GM23338 (cell line): ENCODE data around the gene RMND5A. TPM values are rescaled to one million over a fixed set of nuclear protein-coding genes. Genes with fewer than 3 reads are reported as not detected.

Experiments
- ATAC-seq: fragments of 200-7000 bp; cut with Tn5 transposase; 3 replicates; pipeline ENCODE4 v1.9.1; 2020
- DNase-seq: peaks from one replicate; pipeline ENCODE4 v3.0.0-alpha.2; 2015; ENCODE audit warnings: low spot score
- H2AFZ ChIP-seq: fragments of 200-600 bp; sonication (generic); 2 replicates; pipeline ENCODE4 v1.8.0; 2016; ENCODE audit warnings: antibody characterized with exemption, mild to moderate bottlenecking, moderate library complexity
- H3F3A ChIP-seq: fragments of 200-600 bp; sonication (generic); replicated peaks from 2 replicates; pipeline ENCODE4 v1.8.0; 2017; ENCODE audit warnings: antibody characterized with exemption, mixed run types, low read depth
- H3K27ac ChIP-seq: fragments of 200-600 bp; sonication (generic); 2 replicates; pipeline ENCODE4 v1.6.1; 2016; ENCODE audit warnings: low read depth
- H3K27me3 ChIP-seq: fragments of 200-600 bp; sonication (generic); 2 replicates; pipeline ENCODE4 v1.8.0; 2016; ENCODE audit warnings: mild to moderate bottlenecking, mixed run types, moderate library complexity; ENCODE audit not compliant: insufficient read depth
- H3K36me3 ChIP-seq: fragments of 200-600 bp; sonication (generic); 2 replicates; pipeline ENCODE4 v1.8.0; 2016; ENCODE audit warnings: mild to moderate bottlenecking; ENCODE audit not compliant: insufficient read depth
- H3K4me1 ChIP-seq: fragments of 200-600 bp; sonication (generic); 2 replicates; pipeline ENCODE4 v1.8.0; 2016; ENCODE audit warnings: mild to moderate bottlenecking, moderate library complexity; ENCODE audit not compliant: insufficient read depth
- H3K4me2 ChIP-seq: fragments of 200-600 bp; sonication (generic); 2 replicates; pipeline ENCODE4 v1.7.1; 2017; ENCODE audit warnings: mixed run types
- H3K4me3 ChIP-seq: fragments of 200-600 bp; sonication (generic); 2 replicates; pipeline ENCODE4 v1.6.1; 2016; ENCODE audit warnings: mixed run types
- H3K79me2 ChIP-seq: fragments of 200-600 bp; sonication (generic); replicated peaks from 2 replicates; pipeline ENCODE4 v1.8.0; 2017; ENCODE audit warnings: mild to moderate bottlenecking; ENCODE audit not compliant: insufficient read depth
- H3K9me2 ChIP-seq: fragments of 200-600 bp; sonication (generic); 2 replicates; pipeline ENCODE4 v1.8.0; 2017; ENCODE audit not compliant: insufficient read depth
- H4K20me1 ChIP-seq: fragments of 200-600 bp; sonication (generic); replicated peaks from 2 replicates; pipeline ENCODE4 v1.8.0; 2017; ENCODE audit warnings: mild to moderate bottlenecking; ENCODE audit not compliant: insufficient read depth
- H3K27ac Mint-ChIP-seq: 2 replicates; pipeline ENCODE4 v1.8.0; 2020; ENCODE audit warnings: inconsistent platforms, mild to moderate bottlenecking, moderate library complexity, mixed read lengths
- H3K27me3 Mint-ChIP-seq: 3 replicates; pipeline ENCODE4 v1.8.0; 2022; ENCODE audit warnings: low read depth, mild to moderate bottlenecking, moderate library complexity, mixed read lengths, inconsistent platforms; ENCODE audit not compliant: insufficient read depth, poor library complexity
- H3K36me3 Mint-ChIP-seq: 3 replicates; pipeline ENCODE4 v1.8.0; 2021; ENCODE audit warnings: low read depth, mild to moderate bottlenecking, inconsistent platforms, moderate library complexity, mixed read lengths
- H3K4me1 Mint-ChIP-seq: 3 replicates; pipeline ENCODE4 v1.8.0; 2020; ENCODE audit warnings: mild to moderate bottlenecking, inconsistent platforms, mixed read lengths
- H3K4me3 Mint-ChIP-seq: 3 replicates; pipeline ENCODE4 v1.8.0; 2021; ENCODE audit warnings: moderate library complexity, mild to moderate bottlenecking, inconsistent platforms, mixed read lengths
- H3K9me3 Mint-ChIP-seq: 3 replicates; pipeline ENCODE4 v1.8.0; 2020; ENCODE audit warnings: moderate library complexity, mild to moderate bottlenecking, inconsistent platforms, mixed read lengths
- EZH2 ChIP-seq: fragments of 200-600 bp; sonication (generic); IDR thresholded peaks from one replicate; pipeline ENCODE4 v1.8.0; 2017; ENCODE audit warnings: antibody characterized with exemption, mild to moderate bottlenecking, low read depth; ENCODE audit not compliant: unreplicated experiment
- EZH2phosphoT487 ChIP-seq: fragments of 200-600 bp; sonication (generic); IDR thresholded peaks from one replicate; pipeline ENCODE4 v1.8.1; 2018; ENCODE audit warnings: antibody characterized with exemption; ENCODE audit not compliant: unreplicated experiment
- JUNB ChIP-seq: IDR thresholded peaks from one replicate; pipeline ENCODE4 v1.6.1; 2016; ENCODE audit warnings: antibody characterized with exemption; ENCODE audit not compliant: unreplicated experiment
- NANOG ChIP-seq: IDR thresholded peaks from 2 replicates; pipeline ENCODE4 v1.6.1; 2016; ENCODE audit warnings: antibody characterized with exemption, borderline replicate concordance
- STAT1 ChIP-seq: IDR thresholded peaks from one replicate; pipeline ENCODE4 v1.6.1; 2016; ENCODE audit warnings: antibody characterized with exemption; ENCODE audit not compliant: unreplicated experiment
- ZNF114 ChIP-seq: fragments of 250-450 bp; sonication (Bioruptor Pico); IDR thresholded peaks from 2 replicates; pipeline ENCODE4 v1.5.0; 2020; ENCODE audit warnings: mild to moderate bottlenecking, moderate library complexity
- ZNF331 ChIP-seq: fragments of 250-450 bp; sonication (Bioruptor Pico); IDR thresholded peaks from 2 replicates; pipeline ENCODE4 v1.5.0; 2020; ENCODE audit warnings: low read depth, mild to moderate bottlenecking, moderate library complexity
- polyA plus RNA-seq: library from polyadenylated mRNA; unstranded; fragments of >200 nt; fragmentation: Nextera tagmentation; extraction: Ambion mirVana; gene quantifications from 2 replicates; pipeline ENCODE4 v1.2.1, GENCODE V29; 2016
- total RNA-seq: library from RNA; depleted of rRNA; stranded (reverse); fragments of >200 nt; shearing (Covaris generic); gene quantifications from 2 replicates; pipeline ENCODE4 v1.2.3, GENCODE V29; 2014
- TF ChIP-seq, protein P1 (sequence below): fragments of 250-450 bp; sonication (Bioruptor Pico); IDR thresholded peaks from 2 replicates; pipeline ENCODE4 v1.5.0; 2020; ENCODE audit warnings: mild to moderate bottlenecking, moderate library complexity
- TF ChIP-seq, protein P2 (sequence below): IDR thresholded peaks from 2 replicates; pipeline ENCODE4 v1.6.1; 2016; ENCODE audit warnings: antibody characterized with exemption
- TF ChIP-seq, protein P3 (sequence below), 2 experiments: fragments of 200-600 bp in 1 of 2; sonication (generic) in 1 of 2; conservative IDR thresholded peaks; 2 replicates each; pipeline versions ENCODE4 v1.5.1 to v1.6.1; 2016 to 2017; ENCODE audit warnings: antibody characterized with exemption in 2 of 2, low read depth in 2 of 2, mild to moderate bottlenecking in 2 of 2, moderate library complexity in 1 of 2

RMND5A gene
- total and polyA plus RNA-seq, 2 experiments from 2014 or later: 24.0 to 87.9 TPM

DNA sequence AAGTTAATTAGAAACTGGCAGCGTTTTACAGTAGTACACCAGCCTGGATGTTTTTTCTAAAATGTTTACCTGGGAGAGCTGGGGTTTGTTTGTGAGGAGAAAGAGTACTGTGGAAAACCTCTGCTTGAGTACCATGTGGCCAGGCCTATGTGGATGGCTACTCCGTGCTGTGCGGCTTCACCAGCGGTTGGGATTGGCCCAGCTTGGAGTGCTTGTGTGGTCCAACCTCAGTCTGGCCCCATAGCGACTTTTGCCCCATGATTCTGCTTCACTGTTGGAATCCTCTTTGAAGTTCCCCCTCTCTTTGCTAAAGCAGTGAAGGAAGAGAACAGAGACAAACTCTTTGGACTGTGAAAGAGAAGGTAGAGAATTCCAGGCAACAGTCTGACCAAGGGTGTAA, 54.8 kb downstream of the RMND5A start (continued):
- TF ChIP-seq EZH2phosphoT487: no peak

DNA sequence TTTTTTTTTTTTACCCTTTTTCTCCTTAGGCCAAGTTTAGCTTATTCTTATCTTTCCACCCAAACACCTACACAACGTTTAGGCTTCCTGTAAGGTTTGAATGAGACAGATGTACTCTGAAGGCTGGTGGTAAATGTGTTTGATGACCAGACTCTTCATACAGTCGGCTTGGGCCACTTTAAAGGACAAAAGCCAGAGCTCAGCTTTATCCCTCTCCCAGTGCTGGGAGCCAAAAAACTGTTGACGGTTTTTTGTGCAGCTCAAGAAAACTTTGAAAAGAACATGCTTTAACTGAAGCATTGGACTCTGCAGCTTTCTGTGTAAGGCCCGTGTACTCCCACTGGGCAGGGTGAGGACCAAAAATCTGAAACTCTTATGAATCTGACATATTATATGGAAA, 55.2 kb downstream of the RMND5A start:
- no peaks in the 10 kb centered on the region for H3K4me1 ChIP-seq
- peaks cover 23% of the 10 kb centered on the region; the same call in 1 of the 2 replicates for H3K36me3 ChIP-seq
- H3K9me2 ChIP-seq: no peaks in the 10 kb centered on the region
- H3K27me3 ChIP-seq: no peaks in the 10 kb centered on the region
- no peak overlapping the region for H2AFZ ChIP-seq
- H3K79me2 ChIP-seq: no peaks in the 10 kb centered on the region
- H3K4me2 ChIP-seq: no peak overlapping the region
- no peak overlapping the region for H3K27ac ChIP-seq
- Mint-ChIP-seq H3K4me1 (peaks cover 21% of the 10 kb centered on the region; the same call in 2 of the 3 replicates), H3K9me3 (no peaks in the 10 kb centered on the region), H3K27ac (no peak overlapping the region), H3K36me3 (peaks cover 39% of the 10 kb centered on the region; the same call in 2 of the 3 replicates), H3K27me3 (no peaks in the 10 kb centered on the region), H3K4me3 (no peak overlapping the region)
- no peak for ATAC-seq
- no peaks in the 10 kb centered on the region for H4K20me1 ChIP-seq
- H3K4me3 ChIP-seq: no peak overlapping the region
- no peaks in the 10 kb centered on the region for H3F3A ChIP-seq
- TF ChIP-seq, protein P1, sequence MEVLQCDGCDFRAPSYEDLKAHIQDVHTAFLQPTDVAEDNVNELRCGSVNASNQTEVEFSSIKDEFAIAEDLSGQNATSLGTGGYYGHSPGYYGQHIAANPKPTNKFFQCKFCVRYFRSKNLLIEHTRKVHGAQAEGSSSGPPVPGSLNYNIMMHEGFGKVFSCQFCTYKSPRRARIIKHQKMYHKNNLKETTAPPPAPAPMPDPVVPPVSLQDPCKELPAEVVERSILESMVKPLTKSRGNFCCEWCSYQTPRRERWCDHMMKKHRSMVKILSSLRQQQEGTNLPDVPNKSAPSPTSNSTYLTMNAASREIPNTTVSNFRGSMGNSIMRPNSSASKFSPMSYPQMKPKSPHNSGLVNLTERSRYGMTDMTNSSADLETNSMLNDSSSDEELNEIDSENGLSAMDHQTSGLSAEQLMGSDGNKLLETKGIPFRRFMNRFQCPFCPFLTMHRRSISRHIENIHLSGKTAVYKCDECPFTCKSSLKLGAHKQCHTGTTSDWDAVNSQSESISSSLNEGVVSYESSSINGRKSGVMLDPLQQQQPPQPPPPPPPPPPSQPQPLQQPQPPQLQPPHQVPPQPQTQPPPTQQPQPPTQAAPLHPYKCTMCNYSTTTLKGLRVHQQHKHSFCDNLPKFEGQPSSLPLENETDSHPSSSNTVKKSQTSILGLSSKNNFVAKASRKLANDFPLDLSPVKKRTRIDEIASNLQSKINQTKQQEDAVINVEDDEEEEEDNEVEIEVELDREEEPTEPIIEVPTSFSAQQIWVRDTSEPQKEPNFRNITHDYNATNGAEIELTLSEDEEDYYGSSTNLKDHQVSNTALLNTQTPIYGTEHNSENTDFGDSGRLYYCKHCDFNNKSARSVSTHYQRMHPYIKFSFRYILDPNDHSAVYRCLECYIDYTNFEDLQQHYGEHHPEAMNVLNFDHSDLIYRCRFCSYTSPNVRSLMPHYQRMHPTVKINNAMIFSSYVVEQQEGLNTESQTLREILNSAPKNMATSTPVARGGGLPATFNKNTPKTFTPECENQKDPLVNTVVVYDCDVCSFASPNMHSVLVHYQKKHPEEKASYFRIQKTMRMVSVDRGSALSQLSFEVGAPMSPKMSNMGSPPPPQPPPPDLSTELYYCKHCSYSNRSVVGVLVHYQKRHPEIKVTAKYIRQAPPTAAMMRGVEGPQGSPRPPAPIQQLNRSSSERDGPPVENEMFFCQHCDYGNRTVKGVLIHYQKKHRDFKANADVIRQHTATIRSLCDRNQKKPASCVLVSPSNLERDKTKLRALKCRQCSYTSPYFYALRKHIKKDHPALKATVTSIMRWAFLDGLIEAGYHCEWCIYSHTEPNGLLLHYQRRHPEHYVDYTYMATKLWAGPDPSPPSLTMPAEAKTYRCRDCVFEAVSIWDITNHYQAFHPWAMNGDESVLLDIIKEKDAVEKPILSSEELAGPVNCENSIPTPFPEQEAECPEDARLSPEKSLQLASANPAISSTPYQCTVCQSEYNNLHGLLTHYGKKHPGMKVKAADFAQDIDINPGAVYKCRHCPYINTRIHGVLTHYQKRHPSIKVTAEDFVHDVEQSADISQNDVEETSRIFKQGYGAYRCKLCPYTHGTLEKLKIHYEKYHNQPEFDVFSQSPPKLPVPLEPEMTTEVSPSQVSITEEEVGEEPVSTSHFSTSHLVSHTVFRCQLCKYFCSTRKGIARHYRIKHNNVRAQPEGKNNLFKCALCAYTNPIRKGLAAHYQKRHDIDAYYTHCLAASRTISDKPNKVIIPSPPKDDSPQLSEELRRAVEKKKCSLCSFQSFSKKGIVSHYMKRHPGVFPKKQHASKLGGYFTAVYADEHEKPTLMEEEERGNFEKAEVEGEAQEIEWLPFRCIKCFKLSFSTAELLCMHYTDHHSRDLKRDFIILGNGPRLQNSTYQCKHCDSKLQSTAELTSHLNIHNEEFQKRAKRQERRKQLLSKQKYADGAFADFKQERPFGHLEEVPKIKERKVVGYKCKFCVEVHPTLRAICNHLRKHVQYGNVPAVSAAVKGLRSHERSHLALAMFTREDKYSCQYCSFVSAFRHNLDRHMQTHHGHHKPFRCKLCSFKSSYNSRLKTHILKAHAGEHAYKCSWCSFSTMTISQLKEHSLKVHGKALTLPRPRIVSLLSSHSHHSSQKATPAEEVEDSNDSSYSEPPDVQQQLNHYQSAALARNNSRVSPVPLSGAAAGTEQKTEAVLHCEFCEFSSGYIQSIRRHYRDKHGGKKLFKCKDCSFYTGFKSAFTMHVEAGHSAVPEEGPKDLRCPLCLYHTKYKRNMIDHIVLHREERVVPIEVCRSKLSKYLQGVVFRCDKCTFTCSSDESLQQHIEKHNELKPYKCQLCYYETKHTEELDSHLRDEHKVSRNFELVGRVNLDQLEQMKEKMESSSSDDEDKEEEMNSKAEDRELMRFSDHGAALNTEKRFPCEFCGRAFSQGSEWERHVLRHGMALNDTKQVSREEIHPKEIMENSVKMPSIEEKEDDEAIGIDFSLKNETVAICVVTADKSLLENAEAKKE (CRISPR knock-in tag): no peak
- no peak for TF ChIP-seq EZH2phosphoT487
- no peak for TF ChIP-seq STAT1
- no peak for TF ChIP-seq EZH2
- no peak for TF ChIP-seq ZNF331
- TF ChIP-seq, protein P2, sequence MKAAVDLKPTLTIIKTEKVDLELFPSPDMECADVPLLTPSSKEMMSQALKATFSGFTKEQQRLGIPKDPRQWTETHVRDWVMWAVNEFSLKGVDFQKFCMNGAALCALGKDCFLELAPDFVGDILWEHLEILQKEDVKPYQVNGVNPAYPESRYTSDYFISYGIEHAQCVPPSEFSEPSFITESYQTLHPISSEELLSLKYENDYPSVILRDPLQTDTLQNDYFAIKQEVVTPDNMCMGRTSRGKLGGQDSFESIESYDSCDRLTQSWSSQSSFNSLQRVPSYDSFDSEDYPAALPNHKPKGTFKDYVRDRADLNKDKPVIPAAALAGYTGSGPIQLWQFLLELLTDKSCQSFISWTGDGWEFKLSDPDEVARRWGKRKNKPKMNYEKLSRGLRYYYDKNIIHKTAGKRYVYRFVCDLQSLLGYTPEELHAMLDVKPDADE: no peak
- TF ChIP-seq, protein P3, sequence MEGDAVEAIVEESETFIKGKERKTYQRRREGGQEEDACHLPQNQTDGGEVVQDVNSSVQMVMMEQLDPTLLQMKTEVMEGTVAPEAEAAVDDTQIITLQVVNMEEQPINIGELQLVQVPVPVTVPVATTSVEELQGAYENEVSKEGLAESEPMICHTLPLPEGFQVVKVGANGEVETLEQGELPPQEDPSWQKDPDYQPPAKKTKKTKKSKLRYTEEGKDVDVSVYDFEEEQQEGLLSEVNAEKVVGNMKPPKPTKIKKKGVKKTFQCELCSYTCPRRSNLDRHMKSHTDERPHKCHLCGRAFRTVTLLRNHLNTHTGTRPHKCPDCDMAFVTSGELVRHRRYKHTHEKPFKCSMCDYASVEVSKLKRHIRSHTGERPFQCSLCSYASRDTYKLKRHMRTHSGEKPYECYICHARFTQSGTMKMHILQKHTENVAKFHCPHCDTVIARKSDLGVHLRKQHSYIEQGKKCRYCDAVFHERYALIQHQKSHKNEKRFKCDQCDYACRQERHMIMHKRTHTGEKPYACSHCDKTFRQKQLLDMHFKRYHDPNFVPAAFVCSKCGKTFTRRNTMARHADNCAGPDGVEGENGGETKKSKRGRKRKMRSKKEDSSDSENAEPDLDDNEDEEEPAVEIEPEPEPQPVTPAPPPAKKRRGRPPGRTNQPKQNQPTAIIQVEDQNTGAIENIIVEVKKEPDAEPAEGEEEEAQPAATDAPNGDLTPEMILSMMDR (conservative IDR thresholded peaks at IDR 0.05; ENCODE audit: low read depth in 2 of 2): no peak
- no peak for TF ChIP-seq JUNB
- no peak for TF ChIP-seq ZNF114 (CRISPR knock-in tag)
- no peak for TF ChIP-seq NANOG
- no peak for DNase-seq
